Right ventricle myocardium inferior (tissue), 1 donor: Measurements from ENCODE around the gene ZMYND12. TPM values are rescaled to one million over a fixed set of nuclear protein-coding genes. Genes with fewer than 3 reads are reported as not detected.
"Not testable (repeated sequence)": the region's sequence is repeated elsewhere in the genome, so short reads cannot be mapped to it uniquely, and the experiment has no call there.

ENCODE experiments used
- ATAC-seq: fragments of 200-7000 bp; cut with Tn5 transposase; one replicate; pipeline ENCODE4 v1.9.1; 2020; ENCODE audit warnings: mild to moderate bottlenecking, moderate library complexity
- DNase-seq: peaks from one replicate; pipeline ENCODE4 v3.0.0; 2021; ENCODE audit errors: missing footprints
- intact Hi-C: fragments of 100-400 bp; cut with DNase I; formaldehyde crosslinking; loops from one replicate; pipeline ENCODE4 v1.11.0; 2022
- long read RNA-seq: library from polyadenylated mRNA; unstranded; transcript quantifications from one replicate; pipeline ENCODE4 v2.0.0, GENCODE V29; 2021
- total RNA-seq: library from RNA; stranded (reverse); fragmentation: NEBNext Ultra II Directional; extraction: Animal tissue kit (Norgen Biotek cat#: 25700); gene quantifications from one replicate; pipeline ENCODE4 v1.2.1, GENCODE V29; 2021
- donor health status: DM: no; HTN: yes; CAD: no; lungs with severe emphysema.

The ZMYND12 gene
- 1.4 TPM for total RNA-seq
- long read RNA-seq = 0 reads

- ATAC-seq = peak; percentile 97
- intact Hi-C loops = loop anchor here (5.0 to 10.0 kb wide), 2 partner anchors 119 to 281 kb away; partner anchors contain the start of gene FOXJ3
- DNase-seq = peak; percentile 95
These were observed at the start of gene ZMYND12, which contains the start of gene PPCS for GRCh38 chr1:42456010-42456753. TSS of gene ZMYND12 (minus strand) at chr1:42456022. CDS start at chr1:42455997, 25 bp downstream. TSS of gene PPCS (plus strand) at chr1:42456543. CDS start at chr1:42456566, 23 bp downstream.

GRCh38 chr1:42504535-42505128, 48.8 kb upstream of the ZMYND12 start:
- intact Hi-C loops = no loop called here
- no peak for DNase-seq
- ATAC-seq = no peak

GRCh38 chr1:42502031-42502430, 46.2 kb upstream of the ZMYND12 start:
- ATAC-seq, intact Hi-C loops, DNase-seq: not testable (repeated sequence)

GRCh38 chr1:42490237-42490636, 34.4 kb upstream of the ZMYND12 start:
- intact Hi-C loops = no loop called here
- no peak for DNase-seq
- ATAC-seq = no peak

- ATAC-seq (no peak), DNase-seq (no peak)
- intact Hi-C loops = no loop called here
These were observed 28.6 kb upstream of the ZMYND12 start for GRCh38 chr1:42484382-42484781.

GRCh38 chr1:42482635-42483153, 26.9 kb upstream of the ZMYND12 start:
- DNase-seq = no peak
- intact Hi-C loops = no loop called here
- ATAC-seq = no peak

GRCh38 chr1:42480921-42481320, 25.1 kb upstream of the ZMYND12 start:
- no peak for DNase-seq
- intact Hi-C loops = no loop called here
- no peak for ATAC-seq

- no peak for DNase-seq
- no peak for ATAC-seq
- intact Hi-C loops = no loop called here
These were observed 23.8 kb upstream of the ZMYND12 start for GRCh38 chr1:42479621-42480020.

GRCh38 chr1:42477775-42478174, 22.0 kb upstream of the ZMYND12 start:
- intact Hi-C loops = no loop called here
- no peak for ATAC-seq

GRCh38 chr1:42477354-42477753, 21.5 kb upstream of the ZMYND12 start:
- DNase-seq, ATAC-seq, intact Hi-C loops: not testable (repeated sequence)

More at GRCh38 chr1:42477775-42478174, 22.0 kb upstream of the ZMYND12 start:
- no peak for DNase-seq

GRCh38 chr1:42476605-42477004, 20.8 kb upstream of the ZMYND12 start:
- DNase-seq = no peak
- intact Hi-C loops = no loop called here
- no peak for ATAC-seq

GRCh38 chr1:42469727-42470126, 13.9 kb upstream of the ZMYND12 start:
- ATAC-seq = no peak
- intact Hi-C loops = no loop called here
- no peak for DNase-seq

- DNase-seq = no peak
- intact Hi-C loops = no loop called here
- no peak for ATAC-seq
These were observed 10.2 kb upstream of the ZMYND12 start for GRCh38 chr1:42466030-42466429.

GRCh38 chr1:42463921-42464320, 8.1 kb upstream of the ZMYND12 start:
- ATAC-seq = no peak
- DNase-seq = no peak
- intact Hi-C loops = no loop called here

- intact Hi-C loops = no loop called here
- DNase-seq (peak; percentile 96), ATAC-seq (peak; percentile 100)
These were observed 7.3 kb upstream of the ZMYND12 start, which contains the start of gene CCDC30 for GRCh38 chr1:42462828-42463763. TSS of gene CCDC30 (plus strand) at chr1:42463286. CDS start at chr1:42480552, 17,266 bp downstream.

GRCh38 chr1:42461196-42461595, 5.4 kb upstream of the ZMYND12 start:
- intact Hi-C loops = no loop called here
- no peak for ATAC-seq

GRCh38 chr1:42456754-42457089, 900 bp upstream of the ZMYND12 start:
- ATAC-seq (peak; percentile 60), DNase-seq (no peak)
- intact Hi-C loops = loop anchor here (5.0 to 10.0 kb wide), 2 partner anchors 119 to 282 kb away; partner anchors contain the start of gene FOXJ3

More at GRCh38 chr1:42461196-42461595, 5.4 kb upstream of the ZMYND12 start:
- DNase-seq = no peak

- DNase-seq (no peak), ATAC-seq (no peak)
- intact Hi-C loops = loop anchor here (10.0 kb wide), 1 partner anchor 280 kb away; no protein-coding TSS in a partner anchor
These were observed 1.4 kb downstream of the ZMYND12 start for GRCh38 chr1:42454403-42454802.

GRCh38 chr1:42453386-42453785, 2.4 kb downstream of the ZMYND12 start:
- no peak for DNase-seq
- ATAC-seq = no peak
- intact Hi-C loops = loop anchor here (10.0 kb wide), 1 partner anchor 279 kb away; no protein-coding TSS in a partner anchor
